GM18951 (cell line): ENCODE results near the gene GAS6.

Source experiments
- POLR2A ChIP-seq: IDR thresholded peaks from 4 replicates; pipeline ENCODE4 v1.6.1; 2011; ENCODE audit warnings: mild to moderate bottlenecking; ENCODE audit not compliant: insufficient read length, insufficient read depth; ENCODE audit errors: extremely low read depth
- in situ Hi-C: fragments of 300-500 bp; cut with MboI; formaldehyde crosslinking; loops from one replicate; pipeline ENCODE4 v1.12.0; 2022; ENCODE audit warnings: low sequenced_read_pairs, mixed read lengths, inconsistent platforms; ENCODE audit not compliant: unreplicated experiment

The GAS6 gene

GRCh38 chr13:113816254-113816929, 47.5 kb downstream of the GAS6 start:
- no peak for TF ChIP-seq POLR2A
- in situ Hi-C loops, result no loop called here

GRCh38 chr13:113815151-113816058, 48.5 kb downstream of the GAS6 start:
- in situ Hi-C loops, result no loop called here
- peak; percentile 26 for TF ChIP-seq POLR2A

- no peak for TF ChIP-seq POLR2A
- in situ Hi-C loops, result no loop called here
Measured at GRCh38 chr13:113814435-113814821, 49.4 kb downstream of the GAS6 start.

- in situ Hi-C loops, result no loop called here
- no peak for TF ChIP-seq POLR2A
Measured at GRCh38 chr13:113813749-113814434, 50.0 kb downstream of the GAS6 start.

- no peak for TF ChIP-seq POLR2A
- in situ Hi-C loops, result no loop called here
Measured at GRCh38 chr13:113813070-113813748, 50.7 kb downstream of the GAS6 start.

GRCh38 chr13:113812178-113813040, 51.5 kb downstream of the GAS6 start:
- in situ Hi-C loops, result no loop called here
- TF ChIP-seq POLR2A, result no peak

- TF ChIP-seq POLR2A, result no peak
- in situ Hi-C loops, result no loop called here
Measured at GRCh38 chr13:113811081-113811928, 52.6 kb downstream of the GAS6 start.

- no peak for TF ChIP-seq POLR2A
- in situ Hi-C loops, result no loop called here
Measured at GRCh38 chr13:113810640-113811039, 53.2 kb downstream of the GAS6 start.

- TF ChIP-seq POLR2A, result no peak
- in situ Hi-C loops, result no loop called here
Measured at GRCh38 chr13:113809934-113810333, 53.9 kb downstream of the GAS6 start.

GRCh38 chr13:113808058-113808834, 55.6 kb downstream of the GAS6 start:
- in situ Hi-C loops, result no loop called here

GRCh38 chr13:113806526-113806925, 57.4 kb downstream of the GAS6 start:
- in situ Hi-C loops, result no loop called here
- no peak for TF ChIP-seq POLR2A

More at GRCh38 chr13:113808058-113808834, 55.6 kb downstream of the GAS6 start:
- TF ChIP-seq POLR2A, result no peak
